Spleen (tissue), 7 donors: ENCODE results near the gene STAG3.

ENCODE experiments used
- POLR2AphosphoS5 ChIP-seq, 3 donors: sonication (generic); formaldehyde crosslinking; IDR thresholded peaks; one replicate each; pipeline ENCODE4 v1.5.1; 2017; ENCODE audit warnings: antibody characterized with exemption in 3 of 3
- TF ChIP-seq, protein P1 (sequence below), 11 experiments: fragments of 200-600 bp in 7 of 11; fragments of 450-650 bp in 4 of 11; sonication (generic) in 4 of 11; IDR thresholded peaks in 8 of 11; conservative IDR thresholded peaks in 3 of 11; 1 replicate in 7 of 11; 2 replicates in 4 of 11; pipeline versions ENCODE4 v1.4.0 to v1.8.0; 2016 to 2021; ENCODE audit warnings: antibody characterized with exemption in 11 of 11, inconsistent platforms in 4 of 11, mild to moderate bottlenecking in 1 of 11
- donor health status: DM: no; HTN: no; CAD: no; lungs with moderate emphysema.
- donor health status: DM: no; HTN: no; CAD: no.
- donor health status: DM: no; HTN: no; CAD: no.

DNA sequence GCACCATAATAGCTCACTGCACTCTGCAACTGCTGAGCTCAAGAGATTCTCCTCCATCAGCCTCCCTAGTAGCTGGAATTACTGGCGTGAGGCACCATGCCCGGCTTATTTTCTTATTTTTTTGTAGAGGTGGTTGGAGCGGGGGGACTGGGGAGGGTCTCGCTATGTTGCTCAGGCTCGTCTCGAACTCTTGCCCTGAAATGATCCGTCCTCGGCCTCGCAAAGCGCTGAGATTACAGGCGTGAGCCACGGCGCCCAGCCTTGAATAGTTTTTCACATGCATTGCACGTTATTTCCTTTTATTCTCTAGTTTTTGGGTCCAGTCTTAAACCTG is 29.5 kb upstream of the STAG3 start:
- TF ChIP-seq POLR2AphosphoS5 (IDR thresholded peaks at IDR 0.05), result no peak
- TF ChIP-seq, protein P1, sequence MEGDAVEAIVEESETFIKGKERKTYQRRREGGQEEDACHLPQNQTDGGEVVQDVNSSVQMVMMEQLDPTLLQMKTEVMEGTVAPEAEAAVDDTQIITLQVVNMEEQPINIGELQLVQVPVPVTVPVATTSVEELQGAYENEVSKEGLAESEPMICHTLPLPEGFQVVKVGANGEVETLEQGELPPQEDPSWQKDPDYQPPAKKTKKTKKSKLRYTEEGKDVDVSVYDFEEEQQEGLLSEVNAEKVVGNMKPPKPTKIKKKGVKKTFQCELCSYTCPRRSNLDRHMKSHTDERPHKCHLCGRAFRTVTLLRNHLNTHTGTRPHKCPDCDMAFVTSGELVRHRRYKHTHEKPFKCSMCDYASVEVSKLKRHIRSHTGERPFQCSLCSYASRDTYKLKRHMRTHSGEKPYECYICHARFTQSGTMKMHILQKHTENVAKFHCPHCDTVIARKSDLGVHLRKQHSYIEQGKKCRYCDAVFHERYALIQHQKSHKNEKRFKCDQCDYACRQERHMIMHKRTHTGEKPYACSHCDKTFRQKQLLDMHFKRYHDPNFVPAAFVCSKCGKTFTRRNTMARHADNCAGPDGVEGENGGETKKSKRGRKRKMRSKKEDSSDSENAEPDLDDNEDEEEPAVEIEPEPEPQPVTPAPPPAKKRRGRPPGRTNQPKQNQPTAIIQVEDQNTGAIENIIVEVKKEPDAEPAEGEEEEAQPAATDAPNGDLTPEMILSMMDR (IDR thresholded peaks at IDR 0.05 in 8 of 11, conservative IDR thresholded peaks at IDR 0.05 in 3 of 11), result peak in 1 of 11 experiments; percentile 6
